CD4-positive, CD25-positive, alpha-beta regulatory T cell (primary cell): ENCODE results near the gene ESPN. TPM values are rescaled to one million over a fixed set of nuclear protein-coding genes. Genes with fewer than 3 reads are reported as not detected.
A peak's percentile ranks its signal among the peaks of the same experiment; 100 is the strongest.
"Not testable (repeated sequence)": the region's sequence is repeated elsewhere in the genome, so short reads cannot be mapped to it uniquely, and the experiment has no call there.

Experiments used
- ATAC-seq, 2 donors: fragments of 150-1000 bp; cut with Tn5 transposase; one replicate each; pipeline ENCODE4 v1.10.0; 2021; ENCODE audit warnings: low read depth in 2 of 2, moderate number of reproducible peaks in 2 of 2, moderate library complexity in 1 of 2
- DNase-seq, 3 donors: peaks; one replicate each; pipeline versions ENCODE4 v3.0.0 to v3.0.0-alpha.2; 2012 to 2022; ENCODE audit warnings: mixed read lengths in 1 of 3
- H3K27ac ChIP-seq: one replicate; pipeline ENCODE4 v1.7.0; 2013; ENCODE audit warnings: mild to moderate bottlenecking, low read length; ENCODE audit not compliant: insufficient read depth, poor library complexity, severe bottlenecking
- H3K27me3 ChIP-seq: one replicate; pipeline ENCODE4 v1.7.0; 2013; ENCODE audit warnings: low read length; ENCODE audit not compliant: control insufficient read depth, insufficient read depth
- H3K36me3 ChIP-seq: one replicate; pipeline ENCODE4 v1.7.0; 2013; ENCODE audit warnings: mild to moderate bottlenecking, low read length, moderate library complexity; ENCODE audit not compliant: control insufficient read depth, insufficient read depth
- H3K4me1 ChIP-seq: 2 replicates; pipeline ENCODE4 v1.7.0; 2013; ENCODE audit warnings: mild to moderate bottlenecking, low read length; ENCODE audit not compliant: insufficient read depth, control insufficient read depth, poor library complexity, severe bottlenecking
- H3K4me3 ChIP-seq: one replicate; pipeline ENCODE4 v1.7.0; 2013; ENCODE audit warnings: low read depth, mild to moderate bottlenecking, low read length, moderate library complexity
- H3K9me3 ChIP-seq, 2 experiments: 1 replicate in 1 of 2; 2 replicates in 1 of 2; pipeline ENCODE4 v1.7.0; 2013; ENCODE audit warnings: low read length in 2 of 2, mild to moderate bottlenecking in 1 of 2, moderate library complexity in 1 of 2; ENCODE audit not compliant: control insufficient read depth in 2 of 2
- H3K27ac Mint-ChIP-seq, 3 donors: one replicate each; pipeline ENCODE4 v1.8.0; 2020 to 2022; ENCODE audit warnings: mild to moderate bottlenecking in 3 of 3, mixed read lengths in 3 of 3, moderate library complexity in 2 of 3
- H3K27me3 Mint-ChIP-seq: one replicate; pipeline ENCODE4 v1.8.0; 2022; ENCODE audit warnings: mild to moderate bottlenecking, mixed read lengths
- H3K36me3 Mint-ChIP-seq: one replicate; pipeline ENCODE4 v1.8.0; 2020; ENCODE audit warnings: mixed read lengths
- H3K4me1 Mint-ChIP-seq, 4 donors: one replicate each; pipeline ENCODE4 v1.8.0; 2020 to 2022; ENCODE audit warnings: mixed read lengths in 4 of 4, mild to moderate bottlenecking in 1 of 4
- H3K4me3 Mint-ChIP-seq, 4 donors: one replicate each; pipeline ENCODE4 v1.8.0; 2020 to 2022; ENCODE audit warnings: mild to moderate bottlenecking in 4 of 4, mixed read lengths in 4 of 4, moderate library complexity in 3 of 4
- H3K9me3 Mint-ChIP-seq, 7 donors: one replicate each; pipeline ENCODE4 v1.8.0; 2020 to 2022; ENCODE audit warnings: mixed read lengths in 7 of 7, mild to moderate bottlenecking in 3 of 7, moderate library complexity in 2 of 7
- polyA plus RNA-seq, 4 donors: library from polyadenylated mRNA; unstranded; fragments of 300-500 nt; fragmentation: Illumina TruSeq; gene quantifications; one replicate each; pipeline ENCODE4 v1.2.3, GENCODE V29; 2021
- total RNA-seq: library from RNA; stranded (reverse); gene quantifications from one replicate; pipeline ENCODE4 v1.2.3, GENCODE V29; 2022

Gene ESPN
- total and polyA plus RNA-seq, 5 donors from 2014 or later = 0.22 to 3.7 (median 0.23) TPM

GRCh38 chr1:6386371-6386949, 38.1 kb upstream of the ESPN start:
- Histone ChIP-seq H3K4me1 (no peaks in the 10 kb centered on the region), H3K27me3 (no peaks in the 10 kb centered on the region), H3K36me3 (no peaks in the 10 kb centered on the region), H3K4me3 (no peak overlapping the region), H3K9me3 (peaks cover 0 to 4% of the 10 kb centered on the region in 2 experiments), H3K27ac (no peak overlapping the region)
- ATAC-seq (no peak), DNase-seq (no peak)
- Mint-ChIP-seq H3K27ac (no peak overlapping the region), H3K27me3 (no peaks in the 10 kb centered on the region), H3K4me1 (peaks cover 0 to 5% (median 1%) of the 10 kb centered on the region in 4 donors), H3K9me3 (no peaks in the 10 kb centered on the region), H3K36me3 (peaks cover 3% of the 10 kb centered on the region), H3K4me3 (peak overlapping the region in 2 of 4 donors; percentile 22 to 40)

GRCh38 chr1:6389971-6390370, 34.6 kb upstream of the ESPN start:
- H3K27me3 Mint-ChIP-seq = no peaks in the 10 kb centered on the region

GRCh38 chr1:6391951-6392808, 32.4 kb upstream of the ESPN start:
- H3K9me3 ChIP-seq = no peaks in the 10 kb centered on the region
- Mint-ChIP-seq H3K27me3 (no peaks in the 10 kb centered on the region), H3K9me3 (no peaks in the 10 kb centered on the region), H3K4me3 (peak overlapping the region; percentile 66 to 92 (median 80)), H3K27ac (peak overlapping the region in 2 of 3 donors; percentile 75 to 79), H3K4me1 (peaks cover 6 to 34% (median 13%) of the 10 kb centered on the region in 4 donors), H3K36me3 (no peaks in the 10 kb centered on the region)
- H3K4me1 ChIP-seq = peaks cover 27% of the 10 kb centered on the region
- no peaks in the 10 kb centered on the region for H3K36me3 ChIP-seq
- no peaks in the 10 kb centered on the region for H3K27me3 ChIP-seq
- H3K4me3 ChIP-seq = peak overlapping the region; percentile 10
- DNase-seq = peak in 1 of 3 donors; percentile 27
- no peak for ATAC-seq
- H3K27ac ChIP-seq = no peak overlapping the region

More at GRCh38 chr1:6389971-6390370, 34.6 kb upstream of the ESPN start:
- peaks cover 6 to 26% (median 8%) of the 10 kb centered on the region in 4 donors for H3K4me1 Mint-ChIP-seq
- ATAC-seq (no peak), DNase-seq (no peak)
- H3K4me3 Mint-ChIP-seq = peak overlapping the region in 1 of 4 donors; percentile 35
- H3K9me3 Mint-ChIP-seq = no peaks in the 10 kb centered on the region
- H3K4me1 ChIP-seq = peaks cover 25% of the 10 kb centered on the region
- H3K4me3 ChIP-seq = no peak overlapping the region
- no peaks in the 10 kb centered on the region for H3K36me3 ChIP-seq
- H3K27ac Mint-ChIP-seq = peak overlapping the region in 1 of 3 donors; percentile 36
- H3K27ac ChIP-seq = no peak overlapping the region
- no peaks in the 10 kb centered on the region for H3K9me3 ChIP-seq
- H3K36me3 Mint-ChIP-seq = no peaks in the 10 kb centered on the region
- H3K27me3 ChIP-seq = no peaks in the 10 kb centered on the region

- no peaks in the 10 kb centered on the region for H3K27me3 ChIP-seq
- no peaks in the 10 kb centered on the region for H3K9me3 Mint-ChIP-seq
- peaks cover 6 to 34% (median 15%) of the 10 kb centered on the region in 4 donors for H3K4me1 Mint-ChIP-seq
- peak overlapping the region; percentile 85 to 95 (median 92) for H3K4me3 Mint-ChIP-seq
- no peak overlapping the region for H3K27ac ChIP-seq
- no peaks in the 10 kb centered on the region for H3K27me3 Mint-ChIP-seq
- peaks cover 27% of the 10 kb centered on the region for H3K4me1 ChIP-seq
- H3K36me3 ChIP-seq = no peaks in the 10 kb centered on the region
- DNase-seq (no peak), ATAC-seq (no peak)
- H3K36me3 Mint-ChIP-seq = no peaks in the 10 kb centered on the region
- no peak overlapping the region for H3K4me3 ChIP-seq
- H3K9me3 ChIP-seq = no peaks in the 10 kb centered on the region
- H3K27ac Mint-ChIP-seq = peak overlapping the region in 2 of 3 donors; percentile 75 to 84
Observed at GRCh38 chr1:6392809-6393399, 31.7 kb upstream of the ESPN start.

- peaks cover 27% of the 10 kb centered on the region for H3K4me1 ChIP-seq
- no peaks in the 10 kb centered on the region for H3K27me3 Mint-ChIP-seq
- H3K9me3 Mint-ChIP-seq = no peaks in the 10 kb centered on the region
- H3K4me3 ChIP-seq = peak within 1 kb of the TSS; percentile 56
- peaks cover 6 to 34% (median 16%) of the 10 kb centered on the region in 4 donors for H3K4me1 Mint-ChIP-seq
- no peaks in the 10 kb centered on the region for H3K36me3 Mint-ChIP-seq
- no peaks in the 10 kb centered on the region for H3K9me3 ChIP-seq
- H3K27me3 ChIP-seq = no peaks in the 10 kb centered on the region
- no peaks in the 10 kb centered on the region for H3K36me3 ChIP-seq
- peak within 1 kb of the TSS; percentile 91 to 95 (median 93) for H3K4me3 Mint-ChIP-seq
- peak within 1 kb of the TSS; percentile 92 to 94 (median 92) for H3K27ac Mint-ChIP-seq
- H3K27ac ChIP-seq = peak within 1 kb of the TSS; percentile 88
- peak; percentile 86 to 93 (median 91) for DNase-seq
- peak; percentile 87 to 90 for ATAC-seq
Observed at GRCh38 chr1:6393400-6394187, 31.0 kb upstream of the ESPN start, which contains the start of gene ACOT7. TSS of gene ACOT7 (minus strand) at chr1:6393767. CDS start at chr1:6393399, 368 bp downstream.

GRCh38 chr1:6395130-6395529, 29.4 kb upstream of the ESPN start:
- not testable (repeated sequence) for H3K4me3 ChIP-seq, H3K27ac ChIP-seq, H3K9me3 ChIP-seq, ATAC-seq, H3K27me3 Mint-ChIP-seq, H3K9me3 Mint-ChIP-seq, H3K36me3 Mint-ChIP-seq, H3K27me3 ChIP-seq, H3K36me3 ChIP-seq
- peak in 1 of 3 donors; percentile 25 for DNase-seq
- peaks cover 27% of the 10 kb centered on the region for H3K4me1 ChIP-seq
- Mint-ChIP-seq H3K4me3 (peak overlapping the region; percentile 67 to 95 (median 92)), H3K27ac (peak overlapping the region; percentile 57 to 92 (median 77)), H3K4me1 (peaks cover 6 to 32% (median 16%) of the 10 kb centered on the region in 4 donors)

- H3K4me3 Mint-ChIP-seq, H3K9me3 ChIP-seq, ATAC-seq, H3K27me3 ChIP-seq, H3K9me3 Mint-ChIP-seq, H3K27ac Mint-ChIP-seq, H3K27ac ChIP-seq, H3K36me3 Mint-ChIP-seq, H3K36me3 ChIP-seq, H3K4me3 ChIP-seq, H3K27me3 Mint-ChIP-seq, DNase-seq: not testable (repeated sequence)
- H3K4me1 Mint-ChIP-seq = peaks cover 6 to 31% (median 16%) of the 10 kb centered on the region in 4 donors
- H3K4me1 ChIP-seq = peaks cover 27% of the 10 kb centered on the region
Observed at GRCh38 chr1:6395781-6396244, 28.8 kb upstream of the ESPN start.
